PC-3 (cell line): Measurements from ENCODE around the gene R3HDM1.

ENCODE experiments used
- EZH2phosphoT487 ChIP-seq: fragments of 300-600 bp; sonication (generic); IDR thresholded peaks from 2 replicates; pipeline ENCODE4 v1.6.1; 2018; ENCODE audit warnings: mild to moderate bottlenecking, antibody characterized with exemption, low read length, borderline replicate concordance
- TF ChIP-seq, protein P1 (sequence below): fragments of 300-600 bp; sonication (generic); conservative IDR thresholded peaks from 2 replicates; pipeline ENCODE4 v1.5.1; 2017; ENCODE audit warnings: antibody characterized with exemption, low read depth, mild to moderate bottlenecking, low read length

DNA sequence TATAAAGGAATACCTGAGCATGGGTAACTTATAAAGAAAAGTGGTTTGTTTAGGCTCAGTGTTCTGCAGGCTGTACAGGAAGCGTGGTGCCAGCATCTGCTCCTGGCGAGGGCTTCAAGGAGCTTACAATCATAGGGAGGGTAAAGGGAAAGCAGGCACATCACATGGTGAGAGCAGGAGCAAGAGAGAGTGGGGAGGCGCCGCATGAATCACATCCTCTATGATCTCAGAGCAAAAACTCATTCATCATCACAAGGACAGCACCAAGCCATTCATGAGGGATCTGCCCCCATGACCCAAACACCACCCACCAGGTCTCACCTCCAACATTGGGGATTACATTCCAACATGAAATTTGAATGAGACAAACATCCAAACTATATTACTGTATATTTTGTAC lies 32.5 kb downstream of the R3HDM1 start:
- TF ChIP-seq, protein P1, sequence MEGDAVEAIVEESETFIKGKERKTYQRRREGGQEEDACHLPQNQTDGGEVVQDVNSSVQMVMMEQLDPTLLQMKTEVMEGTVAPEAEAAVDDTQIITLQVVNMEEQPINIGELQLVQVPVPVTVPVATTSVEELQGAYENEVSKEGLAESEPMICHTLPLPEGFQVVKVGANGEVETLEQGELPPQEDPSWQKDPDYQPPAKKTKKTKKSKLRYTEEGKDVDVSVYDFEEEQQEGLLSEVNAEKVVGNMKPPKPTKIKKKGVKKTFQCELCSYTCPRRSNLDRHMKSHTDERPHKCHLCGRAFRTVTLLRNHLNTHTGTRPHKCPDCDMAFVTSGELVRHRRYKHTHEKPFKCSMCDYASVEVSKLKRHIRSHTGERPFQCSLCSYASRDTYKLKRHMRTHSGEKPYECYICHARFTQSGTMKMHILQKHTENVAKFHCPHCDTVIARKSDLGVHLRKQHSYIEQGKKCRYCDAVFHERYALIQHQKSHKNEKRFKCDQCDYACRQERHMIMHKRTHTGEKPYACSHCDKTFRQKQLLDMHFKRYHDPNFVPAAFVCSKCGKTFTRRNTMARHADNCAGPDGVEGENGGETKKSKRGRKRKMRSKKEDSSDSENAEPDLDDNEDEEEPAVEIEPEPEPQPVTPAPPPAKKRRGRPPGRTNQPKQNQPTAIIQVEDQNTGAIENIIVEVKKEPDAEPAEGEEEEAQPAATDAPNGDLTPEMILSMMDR, result no peak
- no peak for TF ChIP-seq EZH2phosphoT487
